ENCODE results near the gene FAM151B. TPM values are rescaled to one million over a fixed set of nuclear protein-coding genes. Genes with fewer than 3 reads are reported as not detected.

FAM151B gene
- total and polyA plus RNA-seq, 2 experiments from 2014 or later, result 0.55 TPM; not detected in 1

GRCh38 chr5:80576383-80576782, 88.5 kb downstream of the FAM151B start:
- peaks cover 11% of the 10 kb centered on the region for H3K27me3 Mint-ChIP-seq (ENCODE audit: insufficient read depth, low read depth, poor library complexity)

More at GRCh38 chr5:80576383-80576782, 88.5 kb downstream of the FAM151B start:
- no peak for ATAC-seq
- no peaks in the 10 kb centered on the region for H3K9me2 ChIP-seq (ENCODE audit: insufficient read depth)
- no peak overlapping the region for H3K4me2 ChIP-seq
- H4K20me1 ChIP-seq (replicated peaks; ENCODE audit: insufficient read depth), result no peaks in the 10 kb centered on the region
- no peak for DNase-seq (ENCODE audit: low spot score)
- no peaks in the 10 kb centered on the region for H3K79me2 ChIP-seq (replicated peaks; ENCODE audit: insufficient read depth)
- Mint-ChIP-seq H3K4me3 (no peak overlapping the region), H3K9me3 (no peaks in the 10 kb centered on the region; the same call in 2 of the 3 replicates), H3K27ac (no peak overlapping the region), H3K4me1 (no peaks in the 10 kb centered on the region; the same call in 2 of the 3 replicates), H3K36me3 (ENCODE audit: low read depth) (no peaks in the 10 kb centered on the region)
- H3K36me3 ChIP-seq (ENCODE audit: insufficient read depth), result no peaks in the 10 kb centered on the region
- peaks cover 10% of the 10 kb centered on the region; the same call in 1 of the 2 replicates for H3K27me3 ChIP-seq (ENCODE audit: insufficient read depth)
- no peaks in the 10 kb centered on the region for H3F3A ChIP-seq (replicated peaks; ENCODE audit: low read depth)
- H2AFZ ChIP-seq, result no peak overlapping the region
- TF ChIP-seq, protein P1, sequence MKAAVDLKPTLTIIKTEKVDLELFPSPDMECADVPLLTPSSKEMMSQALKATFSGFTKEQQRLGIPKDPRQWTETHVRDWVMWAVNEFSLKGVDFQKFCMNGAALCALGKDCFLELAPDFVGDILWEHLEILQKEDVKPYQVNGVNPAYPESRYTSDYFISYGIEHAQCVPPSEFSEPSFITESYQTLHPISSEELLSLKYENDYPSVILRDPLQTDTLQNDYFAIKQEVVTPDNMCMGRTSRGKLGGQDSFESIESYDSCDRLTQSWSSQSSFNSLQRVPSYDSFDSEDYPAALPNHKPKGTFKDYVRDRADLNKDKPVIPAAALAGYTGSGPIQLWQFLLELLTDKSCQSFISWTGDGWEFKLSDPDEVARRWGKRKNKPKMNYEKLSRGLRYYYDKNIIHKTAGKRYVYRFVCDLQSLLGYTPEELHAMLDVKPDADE (IDR thresholded peaks at IDR 0.05), result no peak
- TF ChIP-seq NANOG (IDR thresholded peaks at IDR 0.05; ENCODE audit: borderline replicate concordance) (no peak), ZNF331 (CRISPR knock-in tag; IDR thresholded peaks at IDR 0.05; ENCODE audit: low read depth) (no peak), ZNF114 (CRISPR knock-in tag; IDR thresholded peaks at IDR 0.05) (no peak), EZH2 (IDR thresholded peaks at IDR 0.05; ENCODE audit: low read depth, unreplicated experiment) (no peak), REST (IDR thresholded peaks at IDR 0.05; ENCODE audit: unreplicated experiment) (no peak), CTCF (conservative IDR thresholded peaks at IDR 0.05; ENCODE audit: low read depth in 2 of 2) (no peak), EZH2phosphoT487 (IDR thresholded peaks at IDR 0.05; ENCODE audit: unreplicated experiment) (no peak), JUNB (IDR thresholded peaks at IDR 0.05; ENCODE audit: unreplicated experiment) (no peak)
- no peak overlapping the region for H3K27ac ChIP-seq (ENCODE audit: low read depth)
- H3K4me3 ChIP-seq, result no peak overlapping the region
- no peaks in the 10 kb centered on the region for H3K4me1 ChIP-seq (ENCODE audit: insufficient read depth)

All from GM23338 (cell line).